Sigmoid colon (tissue), 4 donors: ENCODE measurements around the gene ZP2.

ENCODE experiments used
- EP300 ChIP-seq, 4 donors: sonication (generic); formaldehyde crosslinking; IDR thresholded peaks; one replicate each; pipeline ENCODE4 v1.6.1; 2017; ENCODE audit warnings: antibody characterized with exemption in 4 of 4
- POLR2AphosphoS5 ChIP-seq, 4 donors: sonication (generic); formaldehyde crosslinking; IDR thresholded peaks; one replicate each; pipeline ENCODE4 v1.6.1; 2017; ENCODE audit warnings: antibody characterized with exemption in 4 of 4
- TF ChIP-seq, protein P1 (sequence below), 4 experiments: fragments of 450-650 bp in 3 of 4; fragments of 200-600 bp in 1 of 4; IDR thresholded peaks; one replicate each; pipeline ENCODE4 v1.5.1; 2016 to 2019; ENCODE audit warnings: antibody characterized with exemption in 4 of 4, mild to moderate bottlenecking in 3 of 4, moderate library complexity in 2 of 4

DNA sequence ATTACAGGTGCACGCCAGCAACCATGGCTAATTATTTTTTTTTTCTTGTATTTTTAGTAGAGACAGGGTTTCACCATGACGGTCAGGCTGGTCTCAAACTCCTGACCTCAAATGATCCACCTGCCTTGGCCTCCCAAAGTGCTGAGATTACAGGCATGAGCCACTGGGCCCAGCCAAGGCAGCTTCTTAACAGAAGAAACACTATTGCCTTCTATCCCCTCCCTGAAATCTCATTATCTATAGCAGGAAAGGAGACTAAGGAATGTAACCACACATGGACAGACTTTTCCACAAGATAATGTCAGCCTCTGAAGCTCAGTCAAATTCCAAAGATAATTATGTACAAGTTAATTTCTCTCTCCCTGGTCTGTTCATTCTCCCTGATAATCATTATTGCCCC is 5.7 kb upstream of the ZP2 start:
- TF ChIP-seq, protein P1, sequence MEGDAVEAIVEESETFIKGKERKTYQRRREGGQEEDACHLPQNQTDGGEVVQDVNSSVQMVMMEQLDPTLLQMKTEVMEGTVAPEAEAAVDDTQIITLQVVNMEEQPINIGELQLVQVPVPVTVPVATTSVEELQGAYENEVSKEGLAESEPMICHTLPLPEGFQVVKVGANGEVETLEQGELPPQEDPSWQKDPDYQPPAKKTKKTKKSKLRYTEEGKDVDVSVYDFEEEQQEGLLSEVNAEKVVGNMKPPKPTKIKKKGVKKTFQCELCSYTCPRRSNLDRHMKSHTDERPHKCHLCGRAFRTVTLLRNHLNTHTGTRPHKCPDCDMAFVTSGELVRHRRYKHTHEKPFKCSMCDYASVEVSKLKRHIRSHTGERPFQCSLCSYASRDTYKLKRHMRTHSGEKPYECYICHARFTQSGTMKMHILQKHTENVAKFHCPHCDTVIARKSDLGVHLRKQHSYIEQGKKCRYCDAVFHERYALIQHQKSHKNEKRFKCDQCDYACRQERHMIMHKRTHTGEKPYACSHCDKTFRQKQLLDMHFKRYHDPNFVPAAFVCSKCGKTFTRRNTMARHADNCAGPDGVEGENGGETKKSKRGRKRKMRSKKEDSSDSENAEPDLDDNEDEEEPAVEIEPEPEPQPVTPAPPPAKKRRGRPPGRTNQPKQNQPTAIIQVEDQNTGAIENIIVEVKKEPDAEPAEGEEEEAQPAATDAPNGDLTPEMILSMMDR (IDR thresholded peaks at IDR 0.05) = no peak
- TF ChIP-seq POLR2AphosphoS5 (IDR thresholded peaks at IDR 0.05) = no peak
- TF ChIP-seq EP300 (IDR thresholded peaks at IDR 0.05) = no peak
